Stomach (tissue), 9 donors: ENCODE results near the gene PARVB. TPM values are rescaled to one million over a fixed set of nuclear protein-coding genes. Genes with fewer than 3 reads are reported as not detected.

Experiments
- DNase-seq, 2 donors: peaks; one replicate each; pipeline versions ENCODE4 v3.0.0 to v3.0.0-alpha.2; 2013 to 2019
- H3K27ac ChIP-seq, 5 donors: fragments of 200-600 bp in 4 of 5; sonication (generic) in 4 of 5; one replicate each; pipeline ENCODE4 v1.5.1; 2013 to 2019; ENCODE audit warnings: mild to moderate bottlenecking in 1 of 5, moderate library complexity in 1 of 5
- H3K27me3 ChIP-seq, 3 donors: fragments of 200-600 bp; sonication (generic); one replicate each; pipeline ENCODE4 v1.5.1; 2017 to 2019; ENCODE audit warnings: mixed run types in 1 of 3
- H3K36me3 ChIP-seq, 4 donors: fragments of 200-600 bp; sonication (generic); 1 replicate in 3 of 4; 2 replicates in 1 of 4; pipeline ENCODE4 v1.5.1; 2016 to 2019
- H3K4me1 ChIP-seq, 4 donors: fragments of 200-600 bp; sonication (generic); one replicate each; pipeline ENCODE4 v1.5.1; 2016 to 2019
- H3K4me3 ChIP-seq, 4 donors: fragments of 200-600 bp; sonication (generic) in 3 of 4; one replicate each; pipeline ENCODE4 v1.5.1; 2016 to 2019; ENCODE audit warnings: mild to moderate bottlenecking in 1 of 4
- H3K9me3 ChIP-seq, 4 donors: fragments of 200-600 bp; sonication (generic); one replicate each; pipeline ENCODE4 v1.5.1; 2016 to 2019
- CTCF ChIP-seq, 7 experiments: fragments of 450-650 bp in 4 of 7; fragments of 200-600 bp in 3 of 7; sonication (generic) in 3 of 7; IDR thresholded peaks; one replicate each; pipeline ENCODE4 v1.5.1; 2016 to 2019; ENCODE audit warnings: antibody characterized with exemption in 7 of 7, control low read depth in 2 of 7, mild to moderate bottlenecking in 1 of 7
- EP300 ChIP-seq: sonication (generic); formaldehyde crosslinking; IDR thresholded peaks from one replicate; pipeline ENCODE4 v1.6.1; 2017; ENCODE audit warnings: antibody characterized with exemption
- POLR2A ChIP-seq, 4 donors: fragments of 450-650 bp; IDR thresholded peaks; one replicate each; pipeline ENCODE4 v1.6.1; 2016; ENCODE audit warnings: antibody characterized with exemption in 4 of 4, control low read depth in 2 of 4, mild to moderate bottlenecking in 1 of 4, moderate library complexity in 1 of 4
- POLR2AphosphoS5 ChIP-seq, 3 donors: sonication (generic); formaldehyde crosslinking; IDR thresholded peaks; one replicate each; pipeline ENCODE4 v1.6.1; 2016; ENCODE audit warnings: antibody characterized with exemption in 3 of 3
- WGBS, 5 donors: extraction: QIAGEN DNeasy Blood & Tissue Kit in 3 of 5; methylation state at CpG; one replicate each; pipeline versions ENCODE4 v1.1.5 to v1.1.7; 2013 to 2018; 5-methylcytosine and 5-hydroxymethylcytosine counted together
- intact Hi-C: fragments of 100-400 bp; cut with DNase I; formaldehyde crosslinking; loops from one replicate; pipeline ENCODE4 v1.15.1; 2023; ENCODE audit warnings: low total_unique reads
- polyA plus RNA-seq, 3 donors: library from polyadenylated mRNA; stranded (reverse); fragments of 200-250 nt; gene quantifications; one replicate each; pipeline ENCODE4 v1.2.3, GENCODE V29; 2013
- total RNA-seq, 5 donors: library from RNA; depleted of rRNA; stranded (reverse); fragments of >200 nt; gene quantifications; one replicate each; pipeline versions ENCODE4 v1.1.0 to v1.2.3, GENCODE V29; 2014 to 2016
- donor health status: healthy with polysubstance abuse.
- donor health status: Bipolar disorder and iron deficiency.
- donor health status: healthy.

The PARVB gene
- total and polyA plus RNA-seq, 8 donors = 2.9 to 143 (median 19.1) TPM

GRCh38 chr22:44042249-44043218, 18.4 kb downstream of the PARVB start:
- Histone ChIP-seq H3K9me3 (no peaks in the 10 kb centered on the region), H3K36me3 (no peaks in the 10 kb centered on the region), H3K4me3 (no peak overlapping the region), H3K27me3 (no peaks in the 10 kb centered on the region), H3K4me1 (peaks cover under 1 to 18% (median 6%) of the 10 kb centered on the region in 4 donors), H3K27ac (no peak overlapping the region)
- TF ChIP-seq POLR2AphosphoS5 (IDR thresholded peaks at IDR 0.05) = no peak
- no peak for TF ChIP-seq POLR2A (IDR thresholded peaks at IDR 0.05)
- no peak for TF ChIP-seq CTCF (IDR thresholded peaks at IDR 0.05)
- TF ChIP-seq EP300 = no peak
- intact Hi-C loops = no loop called here
- WGBS, 5 donors = 61 to 71% (median 64%) methylated on average over 20 of the region's 20 CpGs
- no peak for DNase-seq

- no peak overlapping the region for H3K4me3 ChIP-seq
- intact Hi-C loops = no loop called here
- H3K36me3 ChIP-seq = no peaks in the 10 kb centered on the region
- no peak overlapping the region for H3K27ac ChIP-seq
- no peak for DNase-seq
- no peaks in the 10 kb centered on the region for H3K9me3 ChIP-seq
- peaks cover 0 to 17% (median 11%) of the 10 kb centered on the region in 4 donors for H3K4me1 ChIP-seq
- TF ChIP-seq POLR2A (IDR thresholded peaks at IDR 0.05) = no peak
- no peak for TF ChIP-seq CTCF (IDR thresholded peaks at IDR 0.05)
- TF ChIP-seq POLR2AphosphoS5 (IDR thresholded peaks at IDR 0.05) = no peak
- no peak for TF ChIP-seq EP300
- no peaks in the 10 kb centered on the region for H3K27me3 ChIP-seq
- WGBS, 5 donors = 92 to 100% (median 100%) methylated on average over 1 of the region's 1 CpG
These were observed 21.0 kb downstream of the PARVB start for GRCh38 chr22:44045145-44045544.

- Histone ChIP-seq H3K9me3 (no peaks in the 10 kb centered on the region), H3K4me3 (no peak overlapping the region), H3K36me3 (no peaks in the 10 kb centered on the region), H3K27ac (no peak overlapping the region), H3K27me3 (no peaks in the 10 kb centered on the region), H3K4me1 (peaks cover 0 to 17% (median 11%) of the 10 kb centered on the region in 4 donors)
- 48 to 67% (median 59%) methylated on average over 12 to 14 of the region's 14 CpGs for WGBS, 5 donors
- no peak for TF ChIP-seq POLR2AphosphoS5 (IDR thresholded peaks at IDR 0.05)
- TF ChIP-seq POLR2A (IDR thresholded peaks at IDR 0.05) = no peak
- no peak for TF ChIP-seq EP300
- no peak for TF ChIP-seq CTCF (IDR thresholded peaks at IDR 0.05)
- intact Hi-C loops = no loop called here
- no peak for DNase-seq
These were observed 22.5 kb downstream of the PARVB start for GRCh38 chr22:44046485-44047141.

GRCh38 chr22:44047891-44048301, 23.8 kb downstream of the PARVB start:
- no peaks in the 10 kb centered on the region for H3K9me3 ChIP-seq
- peaks cover 0 to 14% (median 7%) of the 10 kb centered on the region in 4 donors for H3K4me1 ChIP-seq
- H3K27me3 ChIP-seq = no peaks in the 10 kb centered on the region
- no peaks in the 10 kb centered on the region for H3K36me3 ChIP-seq
- DNase-seq = no peak
- WGBS, 5 donors = 79 to 84% (median 79%) methylated on average over 9 of the region's 9 CpGs
- intact Hi-C loops = no loop called here
- TF ChIP-seq EP300 = no peak
- TF ChIP-seq POLR2AphosphoS5 (IDR thresholded peaks at IDR 0.05) = no peak
- no peak for TF ChIP-seq POLR2A (IDR thresholded peaks at IDR 0.05)
- TF ChIP-seq CTCF (IDR thresholded peaks at IDR 0.05) = no peak
- H3K27ac ChIP-seq = peak overlapping the region in 1 of 5 donors; percentile 43
- no peak overlapping the region for H3K4me3 ChIP-seq
